ENCODE measurements around the gene LMO3. TPM values are rescaled to one million over a fixed set of nuclear protein-coding genes. Genes with fewer than 3 reads are reported as not detected.

Gene LMO3
- total RNA-seq, 1 experiment from 2014 or later: 36.2 TPM

GRCh38 chr12:16594797-16595196 is 11.2 kb downstream of the LMO3 start:
- ChIA-PET CTCF (no interaction called here), POLR2A (ENCODE audit: low non-redundant PET) (no interaction called here)
- no peaks in the 10 kb centered on the region for H3K4me1 ChIP-seq (ENCODE audit: insufficient read depth, low read length, poor library complexity, severe bottlenecking)
- TF ChIP-seq EZH2 (IDR thresholded peaks at IDR 0.05; ENCODE audit: borderline replicate concordance, low read depth, low read length, poor library complexity, severe bottlenecking) (no peak), CTCF (conservative IDR thresholded peaks at IDR 0.05; ENCODE audit: low read depth, low read length) (no peak)
- H3K36me3 ChIP-seq (ENCODE audit: insufficient read depth, low read length, poor library complexity, severe bottlenecking): peaks cover 8% of the 10 kb centered on the region
- no peaks in the 10 kb centered on the region for H3K9me3 ChIP-seq (ENCODE audit: low read depth, low read length, poor library complexity, severe bottlenecking)
- intact Hi-C loops (cut with micrococcal nuclease; ENCODE audit: unreplicated experiment): no loop called here
- no peaks in the 10 kb centered on the region for H3K27me3 ChIP-seq (replicated peaks; ENCODE audit: insufficient read depth, low read depth, low read length, poor library complexity)
- no peak for DNase-seq (ENCODE audit: low spot score)
- no TSS peak for BruUV-seq (replicated peaks)
- no peak overlapping the region for H3K4me3 ChIP-seq (ENCODE audit: low read depth, low read length, poor library complexity, severe bottlenecking)
- H3K27ac ChIP-seq (ENCODE audit: low read depth, low read length, poor library complexity, severe bottlenecking): no peak overlapping the region

GRCh38 chr12:16593546-16593945 is 12.4 kb downstream of the LMO3 start:
- H3K4me1 ChIP-seq (ENCODE audit: insufficient read depth, low read length, poor library complexity, severe bottlenecking): no peaks in the 10 kb centered on the region
- no TSS peak for BruUV-seq (replicated peaks)
- no peaks in the 10 kb centered on the region for H3K9me3 ChIP-seq (ENCODE audit: low read depth, low read length, poor library complexity, severe bottlenecking)
- CTCF ChIA-PET: no interaction called here
- H3K36me3 ChIP-seq (ENCODE audit: insufficient read depth, low read length, poor library complexity, severe bottlenecking): peaks cover under 1% of the 10 kb centered on the region
- no peak overlapping the region for H3K27ac ChIP-seq (ENCODE audit: low read depth, low read length, poor library complexity, severe bottlenecking)
- H3K4me3 ChIP-seq (ENCODE audit: low read depth, low read length, poor library complexity, severe bottlenecking): no peak overlapping the region
- H3K27me3 ChIP-seq (replicated peaks; ENCODE audit: insufficient read depth, low read depth, low read length, poor library complexity): no peaks in the 10 kb centered on the region
- POLR2A ChIA-PET (ENCODE audit: low non-redundant PET): no interaction called here
- intact Hi-C loops (cut with micrococcal nuclease; ENCODE audit: unreplicated experiment): no loop called here
- TF ChIP-seq EZH2 (IDR thresholded peaks at IDR 0.05; ENCODE audit: borderline replicate concordance, low read depth, low read length, poor library complexity, severe bottlenecking) (no peak), CTCF (conservative IDR thresholded peaks at IDR 0.05; ENCODE audit: low read depth, low read length) (no peak)
- no peak for DNase-seq (ENCODE audit: low spot score)

- ChIA-PET POLR2A (ENCODE audit: low non-redundant PET) (no interaction called here), CTCF (no interaction called here)
- TF ChIP-seq EZH2 (IDR thresholded peaks at IDR 0.05; ENCODE audit: borderline replicate concordance, low read depth, low read length, poor library complexity, severe bottlenecking): no peak
- Histone ChIP-seq H3K36me3 (ENCODE audit: insufficient read depth, low read length, poor library complexity, severe bottlenecking) (no peaks in the 10 kb centered on the region), H3K4me1 (ENCODE audit: insufficient read depth, low read length, poor library complexity, severe bottlenecking) (peaks cover 11% of the 10 kb centered on the region), H3K27ac (ENCODE audit: low read depth, low read length, poor library complexity, severe bottlenecking) (no peak overlapping the region), H3K4me3 (ENCODE audit: low read depth, low read length, poor library complexity, severe bottlenecking) (no peak overlapping the region), H3K27me3 (replicated peaks; ENCODE audit: insufficient read depth, low read depth, low read length, poor library complexity) (no peaks in the 10 kb centered on the region), H3K9me3 (ENCODE audit: low read depth, low read length, poor library complexity, severe bottlenecking) (no peaks in the 10 kb centered on the region)
- no peak for DNase-seq (ENCODE audit: low spot score)
- BruUV-seq (replicated peaks): no TSS peak
- intact Hi-C loops (cut with micrococcal nuclease; ENCODE audit: unreplicated experiment): no loop called here
These were observed 15.3 kb downstream of the LMO3 start for GRCh38 chr12:16590645-16591044.

GRCh38 chr12:16588812-16589211 is 17.1 kb downstream of the LMO3 start:
- no peaks in the 10 kb centered on the region for H3K36me3 ChIP-seq (ENCODE audit: insufficient read depth, low read length, poor library complexity, severe bottlenecking)
- ChIA-PET POLR2A (ENCODE audit: low non-redundant PET) (no interaction called here), CTCF (no interaction called here)
- intact Hi-C loops (cut with micrococcal nuclease; ENCODE audit: unreplicated experiment): no loop called here
- no peak for TF ChIP-seq EZH2 (IDR thresholded peaks at IDR 0.05; ENCODE audit: borderline replicate concordance, low read depth, low read length, poor library complexity, severe bottlenecking)
- TF ChIP-seq CTCF (conservative IDR thresholded peaks at IDR 0.05; ENCODE audit: low read depth, low read length): no peak
- no peaks in the 10 kb centered on the region for H3K27me3 ChIP-seq (replicated peaks; ENCODE audit: insufficient read depth, low read depth, low read length, poor library complexity)
- H3K9me3 ChIP-seq (ENCODE audit: low read depth, low read length, poor library complexity, severe bottlenecking): no peaks in the 10 kb centered on the region
- DNase-seq (ENCODE audit: low spot score): no peak
- H3K27ac ChIP-seq (ENCODE audit: low read depth, low read length, poor library complexity, severe bottlenecking): no peak overlapping the region
- no peak overlapping the region for H3K4me3 ChIP-seq (ENCODE audit: low read depth, low read length, poor library complexity, severe bottlenecking)
- BruUV-seq (replicated peaks): no TSS peak
- peaks cover 11% of the 10 kb centered on the region for H3K4me1 ChIP-seq (ENCODE audit: insufficient read depth, low read length, poor library complexity, severe bottlenecking)
